GM23338 (cell line): ENCODE data around the gene MED27. TPM values are rescaled to one million over a fixed set of nuclear protein-coding genes. Genes with fewer than 3 reads are reported as not detected.

Experiments
- ATAC-seq: fragments of 200-7000 bp; cut with Tn5 transposase; 3 replicates; pipeline ENCODE4 v1.9.1; 2020
- DNase-seq: peaks from one replicate; pipeline ENCODE4 v3.0.0-alpha.2; 2015; ENCODE audit warnings: low spot score
- H2AFZ ChIP-seq: fragments of 200-600 bp; sonication (generic); 2 replicates; pipeline ENCODE4 v1.8.0; 2016; ENCODE audit warnings: antibody characterized with exemption, mild to moderate bottlenecking, moderate library complexity
- H3F3A ChIP-seq: fragments of 200-600 bp; sonication (generic); replicated peaks from 2 replicates; pipeline ENCODE4 v1.8.0; 2017; ENCODE audit warnings: antibody characterized with exemption, mixed run types, low read depth
- H3K27ac ChIP-seq: fragments of 200-600 bp; sonication (generic); 2 replicates; pipeline ENCODE4 v1.6.1; 2016; ENCODE audit warnings: low read depth
- H3K27me3 ChIP-seq: fragments of 200-600 bp; sonication (generic); 2 replicates; pipeline ENCODE4 v1.8.0; 2016; ENCODE audit warnings: mild to moderate bottlenecking, mixed run types, moderate library complexity; ENCODE audit not compliant: insufficient read depth
- H3K36me3 ChIP-seq: fragments of 200-600 bp; sonication (generic); 2 replicates; pipeline ENCODE4 v1.8.0; 2016; ENCODE audit warnings: mild to moderate bottlenecking; ENCODE audit not compliant: insufficient read depth
- H3K4me1 ChIP-seq: fragments of 200-600 bp; sonication (generic); 2 replicates; pipeline ENCODE4 v1.8.0; 2016; ENCODE audit warnings: mild to moderate bottlenecking, moderate library complexity; ENCODE audit not compliant: insufficient read depth
- H3K4me2 ChIP-seq: fragments of 200-600 bp; sonication (generic); 2 replicates; pipeline ENCODE4 v1.7.1; 2017; ENCODE audit warnings: mixed run types
- H3K4me3 ChIP-seq: fragments of 200-600 bp; sonication (generic); 2 replicates; pipeline ENCODE4 v1.6.1; 2016; ENCODE audit warnings: mixed run types
- H3K79me2 ChIP-seq: fragments of 200-600 bp; sonication (generic); replicated peaks from 2 replicates; pipeline ENCODE4 v1.8.0; 2017; ENCODE audit warnings: mild to moderate bottlenecking; ENCODE audit not compliant: insufficient read depth
- H3K9me2 ChIP-seq: fragments of 200-600 bp; sonication (generic); 2 replicates; pipeline ENCODE4 v1.8.0; 2017; ENCODE audit not compliant: insufficient read depth
- H4K20me1 ChIP-seq: fragments of 200-600 bp; sonication (generic); replicated peaks from 2 replicates; pipeline ENCODE4 v1.8.0; 2017; ENCODE audit warnings: mild to moderate bottlenecking; ENCODE audit not compliant: insufficient read depth
- H3K27ac Mint-ChIP-seq: 2 replicates; pipeline ENCODE4 v1.8.0; 2020; ENCODE audit warnings: inconsistent platforms, mild to moderate bottlenecking, moderate library complexity, mixed read lengths
- H3K27me3 Mint-ChIP-seq: 3 replicates; pipeline ENCODE4 v1.8.0; 2022; ENCODE audit warnings: low read depth, mild to moderate bottlenecking, moderate library complexity, mixed read lengths, inconsistent platforms; ENCODE audit not compliant: insufficient read depth, poor library complexity
- H3K36me3 Mint-ChIP-seq: 3 replicates; pipeline ENCODE4 v1.8.0; 2021; ENCODE audit warnings: low read depth, mild to moderate bottlenecking, inconsistent platforms, moderate library complexity, mixed read lengths
- H3K4me1 Mint-ChIP-seq: 3 replicates; pipeline ENCODE4 v1.8.0; 2020; ENCODE audit warnings: mild to moderate bottlenecking, inconsistent platforms, mixed read lengths
- H3K4me3 Mint-ChIP-seq: 3 replicates; pipeline ENCODE4 v1.8.0; 2021; ENCODE audit warnings: moderate library complexity, mild to moderate bottlenecking, inconsistent platforms, mixed read lengths
- H3K9me3 Mint-ChIP-seq: 3 replicates; pipeline ENCODE4 v1.8.0; 2020; ENCODE audit warnings: moderate library complexity, mild to moderate bottlenecking, inconsistent platforms, mixed read lengths
- CREB1 ChIP-seq: fragments of 250-450 bp; sonication (Bioruptor Pico); IDR thresholded peaks from 2 replicates; pipeline ENCODE4 v1.5.0; 2020; ENCODE audit warnings: low read depth, mild to moderate bottlenecking, moderate library complexity
- ETS1 ChIP-seq: IDR thresholded peaks from 2 replicates; pipeline ENCODE4 v1.6.1; 2016; ENCODE audit warnings: antibody characterized with exemption
- EZH2 ChIP-seq: fragments of 200-600 bp; sonication (generic); IDR thresholded peaks from one replicate; pipeline ENCODE4 v1.8.0; 2017; ENCODE audit warnings: antibody characterized with exemption, mild to moderate bottlenecking, low read depth; ENCODE audit not compliant: unreplicated experiment
- EZH2phosphoT487 ChIP-seq: fragments of 200-600 bp; sonication (generic); IDR thresholded peaks from one replicate; pipeline ENCODE4 v1.8.1; 2018; ENCODE audit warnings: antibody characterized with exemption; ENCODE audit not compliant: unreplicated experiment
- NANOG ChIP-seq: IDR thresholded peaks from 2 replicates; pipeline ENCODE4 v1.6.1; 2016; ENCODE audit warnings: antibody characterized with exemption, borderline replicate concordance
- POLR2AphosphoS5 ChIP-seq: IDR thresholded peaks from 2 replicates; pipeline ENCODE4 v1.6.1; 2016; ENCODE audit warnings: antibody characterized with exemption, low read depth
- ZNF331 ChIP-seq: fragments of 250-450 bp; sonication (Bioruptor Pico); IDR thresholded peaks from 2 replicates; pipeline ENCODE4 v1.5.0; 2020; ENCODE audit warnings: low read depth, mild to moderate bottlenecking, moderate library complexity
- ZNF462 ChIP-seq: fragments of 250-450 bp; sonication (Bioruptor Pico); IDR thresholded peaks from 2 replicates; pipeline ENCODE4 v1.5.0; 2020; ENCODE audit warnings: mild to moderate bottlenecking, moderate library complexity
- polyA plus RNA-seq: library from polyadenylated mRNA; unstranded; fragments of >200 nt; fragmentation: Nextera tagmentation; extraction: Ambion mirVana; gene quantifications from 2 replicates; pipeline ENCODE4 v1.2.1, GENCODE V29; 2016
- total RNA-seq: library from RNA; depleted of rRNA; stranded (reverse); fragments of >200 nt; shearing (Covaris generic); gene quantifications from 2 replicates; pipeline ENCODE4 v1.2.3, GENCODE V29; 2014

Gene MED27
- total and polyA plus RNA-seq, 2 experiments from 2014 or later = 30.6 to 35.0 TPM

DNA sequence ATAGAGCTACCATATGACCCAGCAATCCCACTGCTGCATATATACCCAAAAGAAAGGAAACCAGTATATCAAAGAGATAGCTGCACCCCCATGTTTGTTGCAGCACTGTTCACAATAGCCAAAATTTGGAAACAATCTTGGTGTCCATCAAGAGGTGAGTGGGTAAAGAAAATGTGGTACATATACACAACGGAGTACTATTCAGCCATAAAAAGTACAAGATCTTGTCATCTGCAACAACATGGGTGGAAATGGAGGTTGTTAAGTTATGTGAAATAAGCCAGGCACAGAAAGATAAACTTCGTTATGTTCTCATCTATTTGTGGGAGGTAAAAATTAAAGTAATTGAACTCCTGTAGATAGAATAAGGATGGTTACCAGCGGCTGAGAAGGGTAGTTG lies 145.0 kb downstream of the MED27 start (continued):
- no peak for TF ChIP-seq ZNF462 (CRISPR knock-in tag)
- TF ChIP-seq ETS1 = no peak
- no peak for TF ChIP-seq POLR2AphosphoS5
- TF ChIP-seq ZNF331 (CRISPR knock-in tag) = no peak
- no peak for TF ChIP-seq EZH2phosphoT487

- H3K27me3 ChIP-seq = no peaks in the 10 kb centered on the region
- no peak for ATAC-seq
- no peaks in the 10 kb centered on the region for H3K9me2 ChIP-seq
- H3K4me3 ChIP-seq = no peak overlapping the region
- Mint-ChIP-seq H3K27ac (no peak overlapping the region), H3K36me3 (no peaks in the 10 kb centered on the region), H3K27me3 (peaks cover 1% of the 10 kb centered on the region), H3K9me3 (no peaks in the 10 kb centered on the region), H3K4me3 (no peak overlapping the region), H3K4me1 (peaks cover 25% of the 10 kb centered on the region)
- H3F3A ChIP-seq = no peaks in the 10 kb centered on the region
- H3K79me2 ChIP-seq = peaks cover 13% of the 10 kb centered on the region; the same call in 1 of the 2 replicates
- no peak for DNase-seq
- no peak overlapping the region for H2AFZ ChIP-seq
- H4K20me1 ChIP-seq = no peaks in the 10 kb centered on the region; the same call in 1 of the 2 replicates
- TF ChIP-seq POLR2AphosphoS5 (no peak), CREB1 (CRISPR knock-in tag) (no peak), EZH2 (no peak), NANOG (no peak), ZNF462 (CRISPR knock-in tag) (no peak)
- peaks cover 13% of the 10 kb centered on the region for H3K4me1 ChIP-seq
- 0 out of 2 replicates have a peak overlapping the region, but pooled peaks have one; percentile 25 for H3K4me2 ChIP-seq
- no peaks in the 10 kb centered on the region for H3K36me3 ChIP-seq
- no peak overlapping the region for H3K27ac ChIP-seq
Observed at GRCh38 chr9:131927091-131927490, 152.6 kb downstream of the MED27 start.
